HepG2 (cell line): ENCODE data around the gene DNAJC13. TPM values are rescaled to one million over a fixed set of nuclear protein-coding genes. Genes with fewer than 3 reads are reported as not detected.

Source experiments
- ATF7 ChIP-seq, 2 experiments: fragments of 450-650 bp in 1 of 2; sonication (generic) in 1 of 2; formaldehyde crosslinking in 1 of 2; IDR thresholded peaks; 2 replicates each; pipeline versions ENCODE4 v1.4.0 to v1.6.1; 2016 to 2020; ENCODE audit warnings: antibody characterized with exemption in 1 of 2, mild to moderate bottlenecking in 1 of 2, missing genetic modification reagents in 1 of 2
- CEBPG ChIP-seq: IDR thresholded peaks from 2 replicates; pipeline ENCODE4 v1.6.1; 2016
- CERS6 ChIP-seq: sonication (generic); formaldehyde crosslinking; IDR thresholded peaks from 2 replicates; pipeline ENCODE4 v1.5.0; 2020; ENCODE audit warnings: missing genetic modification reagents
- CHD4 ChIP-seq: fragments of 200-600 bp; sonication (generic); IDR thresholded peaks from 2 replicates; pipeline ENCODE4 v1.7.0; 2017; ENCODE audit warnings: mild to moderate bottlenecking, low read length, borderline replicate concordance
- HNF1B ChIP-seq: sonication (generic); formaldehyde crosslinking; IDR thresholded peaks from 2 replicates; pipeline ENCODE4 v1.5.1; 2020; ENCODE audit warnings: mild to moderate bottlenecking, moderate library complexity, missing genetic modification reagents
- JDP2 ChIP-seq: sonication (generic); formaldehyde crosslinking; IDR thresholded peaks from 2 replicates; pipeline ENCODE4 v1.8.1; 2022; ENCODE audit warnings: missing genetic modification reagents, borderline replicate concordance
- KAT8 ChIP-seq: IDR thresholded peaks from 2 replicates; pipeline ENCODE4 v1.6.1; 2016; ENCODE audit warnings: missing genetic modification reagents, missing compliant biosample characterization
- MBNL3 ChIP-seq: fragments of 250-450 bp; sonication (Bioruptor Pico); conservative IDR thresholded peaks from 2 replicates; pipeline ENCODE4 v1.8.0; 2022; ENCODE audit warnings: mild to moderate bottlenecking, inconsistent platforms
- MEIS2 ChIP-seq: sonication (generic); formaldehyde crosslinking; IDR thresholded peaks from 2 replicates; pipeline ENCODE4 v1.9.0; 2021; ENCODE audit warnings: mild to moderate bottlenecking, missing genetic modification reagents
- NFIC ChIP-seq: IDR thresholded peaks from 2 replicates; pipeline ENCODE4 v1.6.1; 2012; ENCODE audit warnings: mild to moderate bottlenecking, low read length, inconsistent platforms
- NR2F2 ChIP-seq: IDR thresholded peaks from 2 replicates; pipeline ENCODE4 v1.6.1; 2012; ENCODE audit warnings: low read depth, inconsistent platforms, borderline replicate concordance
- PATZ1 ChIP-seq: sonication (generic); formaldehyde crosslinking; IDR thresholded peaks from 2 replicates; pipeline ENCODE4 v1.4.0; 2020; ENCODE audit warnings: missing genetic modification reagents
- RFX3 ChIP-seq: IDR thresholded peaks from 2 replicates; pipeline ENCODE4 v1.6.1; 2016; ENCODE audit warnings: missing biosample characterization, missing genetic modification reagents
- RORA ChIP-seq: sonication (generic); formaldehyde crosslinking; IDR thresholded peaks from 2 replicates; pipeline ENCODE4 v1.5.0; 2020; ENCODE audit warnings: mild to moderate bottlenecking, missing genetic modification reagents, moderate library complexity
- RXRB ChIP-seq: IDR thresholded peaks from 2 replicates; pipeline ENCODE4 v1.6.1; 2016; ENCODE audit warnings: borderline replicate concordance, missing genetic modification reagents, missing compliant biosample characterization
- SMARCE1 ChIP-seq: fragments of 450-650 bp; IDR thresholded peaks from 2 replicates; pipeline ENCODE4 v1.6.1; 2017; ENCODE audit warnings: borderline replicate concordance
- SOX13 ChIP-seq, 3 experiments: fragments of 450-650 bp in 1 of 3; sonication (generic) in 1 of 3; formaldehyde crosslinking in 1 of 3; IDR thresholded peaks in 2 of 3; conservative IDR thresholded peaks in 1 of 3; 2 replicates each; pipeline versions ENCODE4 v1.5.0 to v1.6.1; 2016 to 2020; ENCODE audit warnings: antibody characterized with exemption in 1 of 3, mild to moderate bottlenecking in 1 of 3, missing compliant biosample characterization in 1 of 3, missing genetic modification reagents in 1 of 3, moderate library complexity in 1 of 3
- SSRP1 ChIP-seq: IDR thresholded peaks from 2 replicates; pipeline ENCODE4 v1.6.1; 2016; ENCODE audit warnings: control low read depth
- THAP11 ChIP-seq: IDR thresholded peaks from 2 replicates; pipeline ENCODE4 v1.6.1; 2016; ENCODE audit warnings: missing biosample characterization, missing genetic modification reagents
- WIZ ChIP-seq: sonication (generic); formaldehyde crosslinking; IDR thresholded peaks from 2 replicates; pipeline ENCODE4 v1.5.1; 2020; ENCODE audit warnings: mild to moderate bottlenecking, missing genetic modification reagents
- ZFP90 ChIP-seq: sonication (generic); formaldehyde crosslinking; IDR thresholded peaks from 2 replicates; pipeline ENCODE4 v1.8.0; 2022; ENCODE audit warnings: missing genetic modification reagents, mild to moderate bottlenecking, inconsistent platforms, borderline replicate concordance
- ZNF292 ChIP-seq: sonication (generic); formaldehyde crosslinking; IDR thresholded peaks from 2 replicates; pipeline ENCODE4 v1.8.1; 2022; ENCODE audit warnings: mild to moderate bottlenecking, low read depth, missing genetic modification reagents, borderline replicate concordance
- ZNF607 ChIP-seq: sonication (generic); formaldehyde crosslinking; IDR thresholded peaks from 2 replicates; pipeline ENCODE4 v1.5.1; 2020; ENCODE audit warnings: missing genetic modification reagents, mild to moderate bottlenecking, borderline replicate concordance
- ZNF777 ChIP-seq: sonication (generic); formaldehyde crosslinking; IDR thresholded peaks from 2 replicates; pipeline ENCODE4 v1.4.0; 2020; ENCODE audit warnings: missing genetic modification reagents
- ZNF816 ChIP-seq: sonication (generic); formaldehyde crosslinking; IDR thresholded peaks from 2 replicates; pipeline ENCODE4 v1.8.0; 2022; ENCODE audit warnings: missing genetic modification reagents, mild to moderate bottlenecking, borderline replicate concordance
- ZNF841 ChIP-seq: sonication (generic); formaldehyde crosslinking; IDR thresholded peaks from 2 replicates; pipeline ENCODE4 v1.8.1; 2023; ENCODE audit warnings: missing genetic modification reagents, borderline replicate concordance
- polyA plus RNA-seq, 8 experiments: library from polyadenylated mRNA; depleted of rRNA in 3 of 8; stranded (reverse) in 7 of 8; unstranded in 1 of 8; fragments of >200 nt; fragmentation: Illumina TruSeq in 4 of 8; extraction: Trizol in 4 of 8; gene quantifications; 2 replicates each; pipeline versions ENCODE4 v1.2.1 to v1.2.3, GENCODE V29; 2011 to 2016; ENCODE audit warnings: low read depth in 4 of 8, missing spikeins in 1 of 8, mixed read lengths in 1 of 8; ENCODE audit not compliant: insufficient read depth in 1 of 8
- total RNA-seq, 5 experiments: library from RNA; depleted of rRNA; stranded (reverse); fragments of >200 nt; fragmentation: Illumina TruSeq; extraction: Trizol; gene quantifications; 2 replicates each; pipeline ENCODE4 v1.2.3, GENCODE V29; 2016; ENCODE audit warnings: low read depth in 1 of 5

DNAJC13 gene
- total and polyA plus RNA-seq, 2 of the 13 experiments (the other 11 are each of a cell fraction or from before 2014, with no cell fraction given), result 9.1 to 26.2 TPM

GRCh38 chr3:132417695-132418411 is 551 bp downstream of the DNAJC13 start (continued):
- TF ChIP-seq HNF1B (CRISPR knock-in tag) (no peak), MBNL3 (CRISPR knock-in tag) (no peak), RFX3 (CRISPR knock-in tag) (no peak), RXRB (CRISPR knock-in tag) (0 out of 2 replicates have a peak, but pooled peaks have one; percentile 8), SSRP1 (CRISPR knock-in tag) (no peak), CERS6 (CRISPR knock-in tag) (no peak), ATF7 (IDR thresholded peaks at IDR 0.05) (no peak), ATF7 (CRISPR knock-in tag; IDR thresholded peaks at IDR 0.05) (0 out of 2 replicates have a peak, but pooled peaks have one; percentile 6), SMARCE1 (no peak), ZFP90 (no peak), CHD4 (no peak), WIZ (CRISPR knock-in tag) (peak; percentile 70; the same call in 1 of the 2 replicates), JDP2 (no peak), PATZ1 (CRISPR knock-in tag) (peak; percentile 65), SOX13 (IDR thresholded peaks at IDR 0.05) (no peak), SOX13 (CRISPR knock-in tag; conservative IDR thresholded peaks at IDR 0.05 in 1 of 2, IDR thresholded peaks at IDR 0.05 in 1 of 2) (0 out of 4 replicates have a peak, but pooled peaks of 1 of the 2 experiments have one; percentile 3), ZNF777 (CRISPR knock-in tag) (peak; percentile 12; the same call in 1 of the 2 replicates), ZNF816 (CRISPR knock-in tag) (0 out of 2 replicates have a peak, but pooled peaks have one; percentile 8), NR2F2 (no peak), NFIC (no peak), KAT8 (CRISPR knock-in tag) (peak; percentile 7; the same call in 1 of the 2 replicates), ZNF841 (CRISPR knock-in tag) (no peak), CEBPG (CRISPR knock-in tag) (no peak), ZNF292 (CRISPR knock-in tag) (peak; percentile 37; the same call in 1 of the 2 replicates), ZNF607 (CRISPR knock-in tag) (no peak), RORA (CRISPR knock-in tag) (no peak), MEIS2 (CRISPR knock-in tag) (no peak), THAP11 (CRISPR knock-in tag) (no peak)
